DMS79 (cell line): ENCODE measurements around the gene TSPAN33.
"Not testable (repeated sequence)": the region's sequence is repeated elsewhere in the genome, so short reads cannot be mapped to it uniquely, and the experiment has no call there.

ENCODE experiments used
- DNase-seq: peaks from one replicate; lab custom pipeline; 2025; lab: John Stamatoyannopoulos, UW

Gene TSPAN33

DNA sequence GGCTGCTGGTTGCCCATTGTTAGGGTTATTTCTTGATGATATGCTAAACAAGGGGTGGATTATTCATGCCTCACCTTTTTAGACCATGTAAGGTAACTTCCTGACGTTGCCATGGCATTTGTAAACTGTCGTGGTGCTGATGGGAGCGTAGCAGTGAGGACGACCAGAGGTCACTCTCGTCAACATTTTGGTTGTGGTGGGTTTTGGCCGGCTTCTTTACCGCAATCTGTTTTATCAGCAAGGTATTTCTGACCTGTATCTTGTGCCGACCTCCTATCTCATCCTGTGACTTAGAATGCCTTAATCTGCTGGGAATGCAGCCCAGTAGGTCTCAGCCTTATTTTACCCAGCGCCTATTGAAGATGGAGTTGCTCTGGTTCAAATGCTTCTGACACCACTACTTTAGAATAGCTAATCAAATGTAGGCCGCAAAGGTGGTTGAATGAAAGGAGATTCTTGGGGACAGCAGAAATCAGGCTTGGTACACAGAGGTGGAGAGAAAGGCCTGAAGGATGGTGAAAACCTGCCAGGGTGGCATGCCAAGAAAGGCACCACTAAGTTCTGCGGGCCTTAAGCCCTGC, 26.0 kb downstream of the TSPAN33 start:
- DNase-seq: no peak

DNA sequence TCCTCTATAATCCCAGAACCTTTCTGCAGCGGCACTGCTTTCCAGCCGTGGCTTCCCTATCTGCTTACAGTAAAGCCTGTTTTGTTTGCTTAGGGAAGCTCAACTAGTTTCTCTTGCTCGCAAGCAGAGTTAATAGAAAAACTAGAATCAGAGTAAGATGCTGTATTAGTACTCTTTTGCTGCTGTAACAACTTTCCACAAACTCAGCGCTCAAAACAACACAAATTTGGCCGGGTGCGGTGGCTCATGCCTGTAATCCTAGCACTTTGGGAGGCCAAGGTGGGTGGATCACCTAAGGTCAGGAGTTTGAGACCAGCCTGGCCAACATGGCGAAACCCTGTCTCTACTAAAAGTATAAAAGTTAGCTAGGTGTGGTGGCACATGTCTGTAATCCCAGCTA, 29.4 kb downstream of the TSPAN33 start:
- not testable (repeated sequence) for DNase-seq

DNA sequence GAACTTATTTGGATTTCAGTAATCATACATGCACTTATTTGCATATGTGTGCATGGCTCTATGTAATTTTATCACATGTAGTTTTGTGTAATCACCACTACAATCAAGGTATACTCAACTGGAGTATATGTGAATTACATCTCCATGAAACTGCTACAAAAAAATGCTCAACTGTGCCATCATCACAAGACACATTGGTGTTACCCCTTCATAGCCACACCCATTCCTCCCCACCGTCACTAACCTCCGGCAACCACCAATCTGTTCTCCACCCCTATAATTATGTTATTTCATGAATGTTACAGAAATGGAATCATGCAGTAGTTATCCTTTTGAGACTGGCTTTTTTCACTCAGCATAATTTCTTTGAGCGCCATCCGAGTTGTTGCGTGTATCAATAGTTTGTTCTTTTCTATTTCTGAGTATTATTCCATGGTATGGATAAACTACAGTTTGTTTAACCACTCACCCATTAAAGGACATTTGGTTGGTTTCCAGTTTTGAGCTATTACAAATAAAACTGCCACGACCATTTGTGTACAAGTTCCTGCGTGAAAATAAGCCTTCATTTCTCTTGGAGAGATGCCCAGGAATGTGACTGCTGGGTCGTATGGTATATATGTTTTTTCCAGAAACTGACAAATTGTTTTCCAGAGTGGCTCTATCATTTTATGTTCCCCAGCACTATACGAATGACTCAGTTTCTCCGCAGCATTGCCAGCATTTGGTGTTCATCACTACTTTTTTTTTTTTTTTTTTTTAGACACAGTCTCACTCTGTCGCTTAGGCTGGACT, 32.6 kb downstream of the TSPAN33 start:
- DNase-seq: no peak

- DNase-seq: no peak
Observed at GRCh38 chr7:129184981-129185670, 40.6 kb downstream of the TSPAN33 start.

DNA sequence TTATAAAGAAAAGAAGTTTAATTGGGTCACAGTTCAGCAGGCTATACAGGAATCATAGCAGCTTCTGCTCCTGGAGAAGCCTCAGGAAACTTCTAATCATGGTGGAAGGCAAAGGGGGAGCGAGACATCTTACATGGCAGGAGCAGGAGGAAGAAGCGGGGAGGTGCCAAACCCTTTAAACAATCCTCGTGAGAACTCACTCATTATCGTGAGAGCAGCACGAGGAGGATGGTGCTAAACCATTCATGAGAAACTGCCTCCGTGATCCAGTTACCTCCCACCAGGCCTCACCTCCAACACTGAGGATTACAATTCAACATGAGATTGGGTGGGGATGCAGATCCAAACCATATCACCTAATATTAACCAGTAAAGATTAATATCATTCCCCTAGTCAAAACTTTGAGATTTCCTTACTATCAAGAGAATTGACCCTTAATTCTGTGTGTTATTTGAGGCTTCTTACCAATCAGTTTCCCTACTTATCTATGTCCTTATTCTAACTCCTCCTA, 42.3 kb downstream of the TSPAN33 start:
- no peak for DNase-seq

DNA sequence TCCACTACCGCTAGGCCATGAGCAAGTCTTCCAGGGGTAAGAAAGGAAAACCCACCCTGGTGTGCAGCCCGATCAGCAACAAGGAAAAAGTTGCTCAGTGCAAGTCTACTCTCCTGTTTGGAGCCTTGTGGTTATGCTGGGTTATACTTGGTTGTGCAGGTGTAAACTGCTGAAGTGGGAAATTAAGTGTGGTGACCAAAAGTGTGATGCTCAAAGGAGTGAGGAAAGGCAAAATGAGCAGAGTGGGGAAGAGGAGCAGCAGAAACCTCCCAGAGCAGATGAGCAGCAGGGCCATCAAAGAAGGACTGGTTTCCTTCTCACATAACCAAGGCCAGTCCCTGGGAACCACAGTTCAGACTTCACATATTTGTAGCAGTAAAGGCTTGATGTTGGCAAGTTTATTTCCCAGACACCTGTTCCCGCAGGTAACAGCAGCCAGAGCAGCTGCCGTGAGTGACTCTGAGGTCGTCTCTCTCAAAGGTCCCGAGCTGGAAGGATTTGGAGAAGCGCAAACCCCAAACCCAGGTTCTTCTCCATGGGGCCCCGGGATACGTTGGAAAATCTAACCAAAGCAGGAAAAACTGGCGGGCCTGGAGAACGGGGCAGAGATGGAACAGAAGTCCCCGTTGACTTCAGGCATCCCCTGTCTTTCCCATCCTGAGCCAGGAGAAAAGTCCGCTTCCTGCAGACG, 43.3 kb downstream of the TSPAN33 start:
- no peak for DNase-seq

- peak; percentile 38 for DNase-seq
Observed at GRCh38 chr7:129188372-129188891, 43.9 kb downstream of the TSPAN33 start, which contains the start of gene SMO. SMO (plus strand) TSS chr7:129188633; CDS start chr7:129189152, 519 bp downstream.

DNA sequence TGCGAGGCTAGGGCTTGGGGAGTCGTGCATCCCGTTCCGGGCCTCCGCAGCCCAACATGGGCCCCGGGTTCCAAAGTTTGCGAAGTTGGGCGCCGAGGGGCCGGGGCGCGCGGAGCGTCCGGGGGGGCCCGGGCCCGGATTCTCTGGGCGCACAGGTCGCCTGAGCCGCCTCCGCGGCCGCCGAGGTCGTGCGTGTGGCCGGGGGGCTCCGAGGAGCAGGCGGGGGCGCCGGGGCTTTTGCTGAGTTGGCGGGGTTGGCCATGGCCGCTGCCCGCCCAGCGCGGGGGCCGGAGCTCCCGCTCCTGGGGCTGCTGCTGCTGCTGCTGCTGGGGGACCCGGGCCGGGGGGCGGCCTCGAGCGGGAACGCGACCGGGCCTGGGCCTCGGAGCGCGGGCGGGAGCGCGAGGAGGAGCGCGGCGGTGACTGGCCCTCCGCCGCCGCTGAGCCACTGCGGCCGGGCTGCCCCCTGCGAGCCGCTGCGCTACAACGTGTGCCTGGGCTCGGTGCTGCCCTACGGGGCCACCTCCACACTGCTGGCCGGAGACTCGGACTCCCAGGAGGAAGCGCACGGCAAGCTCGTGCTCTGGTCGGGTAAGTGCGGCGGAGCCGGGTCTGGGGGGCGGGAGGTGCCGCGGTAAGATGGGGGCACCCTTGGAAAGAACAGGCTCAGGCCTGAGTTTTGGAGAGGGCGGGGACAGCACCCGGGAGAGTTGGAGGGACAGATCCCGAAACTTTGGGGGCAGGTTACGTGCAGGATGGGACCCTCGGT, 44.6 kb downstream of the TSPAN33 start:
- DNase-seq: no peak

- DNase-seq: no peak
Observed at GRCh38 chr7:129189661-129190310, 45.3 kb downstream of the TSPAN33 start.

DNA sequence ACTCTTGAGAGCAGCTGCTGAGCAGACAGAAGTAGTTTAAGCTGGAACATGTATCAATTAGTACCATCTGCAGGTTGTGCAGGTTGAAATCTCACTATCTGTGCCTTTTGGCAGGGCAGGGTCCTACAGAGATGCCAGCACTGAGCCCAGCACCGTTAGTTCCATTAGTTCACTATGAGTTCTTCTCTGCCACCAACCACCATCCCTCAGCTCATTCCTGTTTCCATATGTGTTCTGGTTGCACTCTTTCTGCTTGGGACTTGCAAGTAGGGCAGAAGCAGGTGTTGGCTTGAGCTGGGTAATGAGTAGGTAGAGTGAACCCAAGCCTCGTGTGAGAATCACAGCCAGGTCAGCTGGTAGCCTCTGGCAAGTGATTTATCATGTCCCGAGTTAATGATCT, 46.8 kb downstream of the TSPAN33 start:
- no peak for DNase-seq

DNA sequence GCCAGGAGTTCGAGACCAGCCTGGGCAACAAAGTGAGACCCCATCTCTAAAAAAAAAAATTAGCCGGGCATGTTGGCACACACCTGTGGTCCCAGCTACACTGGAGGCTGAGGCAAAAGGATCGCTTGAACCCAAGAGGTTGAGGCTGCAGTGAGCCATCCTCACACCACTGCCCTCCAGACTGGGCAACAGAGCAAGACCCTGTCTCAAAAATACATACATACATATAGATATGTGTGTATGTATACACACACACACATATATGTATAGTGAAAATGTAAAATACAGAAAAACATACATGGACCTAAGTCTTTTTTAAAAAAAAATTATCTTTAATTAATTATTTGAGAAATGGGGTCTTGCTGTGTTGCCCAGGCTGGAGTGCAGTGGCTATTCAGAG, 49.4 kb downstream of the TSPAN33 start:
- DNase-seq: no peak

- no peak for DNase-seq
Observed at GRCh38 chr7:129197771-129198170, 53.3 kb downstream of the TSPAN33 start.

DNA sequence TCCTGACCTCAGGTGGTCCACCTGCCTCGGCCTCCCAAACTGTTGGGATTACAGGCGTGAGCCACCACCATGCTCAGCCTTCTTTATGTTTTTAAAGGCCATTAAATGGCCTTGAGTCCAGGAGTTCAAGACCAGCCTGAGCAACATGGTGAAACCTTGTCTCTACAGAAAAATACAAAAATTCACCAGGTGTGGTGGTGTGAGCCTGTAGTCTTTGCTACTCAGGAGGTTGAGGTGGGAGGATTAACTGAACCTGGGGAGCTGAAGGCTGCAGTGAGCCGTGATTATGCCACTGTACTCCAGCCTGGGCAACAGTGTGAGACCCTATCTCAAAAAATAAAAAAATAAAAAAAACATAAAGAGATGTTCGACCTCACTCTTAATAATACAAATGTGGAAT, 54.9 kb downstream of the TSPAN33 start:
- no peak for DNase-seq

GRCh38 chr7:129202058-129202777, 57.7 kb downstream of the TSPAN33 start:
- no peak for DNase-seq

DNA sequence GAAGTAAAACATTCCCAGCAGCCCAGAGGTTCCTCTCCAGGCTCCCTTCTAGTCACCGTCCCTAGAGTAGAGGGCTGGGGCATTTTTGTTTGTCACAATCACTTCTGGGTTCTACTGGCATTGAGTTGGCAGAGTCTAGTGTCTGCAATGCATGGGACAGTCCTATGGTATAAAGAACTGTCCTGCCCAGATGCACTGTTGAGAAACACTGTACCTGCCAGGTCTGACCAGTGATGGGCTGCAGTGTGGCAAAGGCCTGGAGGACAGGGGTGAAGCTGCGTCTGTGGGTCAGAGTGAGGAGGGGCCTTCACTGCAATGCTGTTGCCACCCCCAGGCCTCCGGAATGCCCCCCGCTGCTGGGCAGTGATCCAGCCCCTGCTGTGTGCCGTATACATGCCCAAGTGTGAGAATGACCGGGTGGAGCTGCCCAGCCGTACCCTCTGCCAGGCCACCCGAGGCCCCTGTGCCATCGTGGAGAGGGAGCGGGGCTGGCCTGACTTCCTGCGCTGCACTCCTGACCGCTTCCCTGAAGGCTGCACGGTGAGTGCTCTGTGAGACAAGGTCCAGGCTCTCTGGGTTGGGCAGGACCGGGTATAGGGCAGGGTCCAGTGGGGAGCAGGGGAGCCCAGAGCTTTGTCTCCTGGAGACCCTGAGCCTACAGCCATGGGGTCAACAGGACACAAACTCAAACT, 58.7 kb downstream of the TSPAN33 start:
- DNase-seq: no peak

DNA sequence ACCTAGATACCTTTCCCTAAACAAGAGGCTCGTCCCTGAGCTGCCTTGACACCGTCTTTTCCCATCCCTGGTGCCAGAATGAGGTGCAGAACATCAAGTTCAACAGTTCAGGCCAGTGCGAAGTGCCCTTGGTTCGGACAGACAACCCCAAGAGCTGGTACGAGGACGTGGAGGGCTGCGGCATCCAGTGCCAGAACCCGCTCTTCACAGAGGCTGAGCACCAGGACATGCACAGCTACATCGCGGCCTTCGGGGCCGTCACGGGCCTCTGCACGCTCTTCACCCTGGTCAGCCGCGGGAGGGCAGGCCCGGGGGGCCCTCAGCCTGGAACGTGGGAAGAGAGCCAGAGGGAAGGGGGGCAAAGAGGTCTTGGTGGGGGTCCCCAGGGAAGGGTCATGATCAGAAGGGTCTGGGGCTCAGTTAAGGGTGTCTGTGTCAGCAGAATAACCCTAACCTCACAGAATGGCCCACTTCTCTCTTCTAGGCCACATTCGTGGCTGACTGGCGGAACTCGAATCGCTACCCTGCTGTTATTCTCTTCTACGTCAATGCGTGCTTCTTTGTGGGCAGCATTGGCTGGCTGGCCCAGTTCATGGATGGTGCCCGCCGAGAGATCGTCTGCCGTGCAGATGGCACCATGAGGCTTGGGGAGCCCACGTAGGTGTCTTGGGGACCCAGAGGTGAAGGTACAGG, 60.8 kb downstream of the TSPAN33 start:
- no peak for DNase-seq

DNA sequence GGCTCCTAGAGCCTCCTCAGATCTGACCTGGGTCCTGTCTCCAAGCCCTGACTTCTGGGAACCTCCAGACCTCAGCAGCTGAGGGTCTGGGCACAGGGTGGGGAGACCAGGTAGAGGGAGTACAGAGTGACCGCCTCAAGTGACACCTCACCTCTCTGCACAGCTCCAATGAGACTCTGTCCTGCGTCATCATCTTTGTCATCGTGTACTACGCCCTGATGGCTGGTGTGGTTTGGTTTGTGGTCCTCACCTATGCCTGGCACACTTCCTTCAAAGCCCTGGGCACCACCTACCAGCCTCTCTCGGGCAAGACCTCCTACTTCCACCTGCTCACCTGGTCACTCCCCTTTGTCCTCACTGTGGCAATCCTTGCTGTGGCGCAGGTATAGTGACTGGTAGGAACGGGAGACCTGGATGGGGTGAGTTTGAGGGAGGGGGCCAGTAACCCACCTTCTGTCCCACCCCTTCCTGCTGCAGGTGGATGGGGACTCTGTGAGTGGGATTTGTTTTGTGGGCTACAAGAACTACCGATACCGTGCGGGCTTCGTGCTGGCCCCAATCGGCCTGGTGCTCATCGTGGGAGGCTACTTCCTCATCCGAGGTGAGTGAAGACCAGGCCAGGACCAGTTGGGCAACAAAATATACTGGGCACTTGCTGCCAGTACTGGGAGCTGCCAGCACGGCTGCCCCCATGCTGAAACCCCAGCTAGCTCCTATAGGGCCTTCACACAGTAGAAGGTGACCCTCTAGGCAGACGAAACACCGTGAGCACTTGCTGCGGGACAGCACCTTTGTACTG, 61.7 kb downstream of the TSPAN33 start:
- DNase-seq: no peak

DNA sequence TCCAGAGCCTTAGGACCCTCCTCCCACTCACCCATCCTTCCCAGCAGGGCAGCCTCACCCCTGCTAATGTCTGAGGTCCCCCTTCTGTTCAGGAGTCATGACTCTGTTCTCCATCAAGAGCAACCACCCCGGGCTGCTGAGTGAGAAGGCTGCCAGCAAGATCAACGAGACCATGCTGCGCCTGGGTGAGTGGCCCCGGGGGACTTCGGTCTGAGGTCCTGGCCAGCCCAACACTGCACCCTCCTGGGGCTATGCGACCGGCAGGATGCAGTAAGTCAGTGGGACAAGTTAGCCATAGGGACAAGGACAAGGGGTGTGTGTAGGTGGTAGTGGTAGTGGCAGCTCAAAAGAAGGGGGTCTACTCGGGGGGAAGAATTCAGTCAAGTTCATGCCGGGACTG, 64.2 kb downstream of the TSPAN33 start:
- no peak for DNase-seq
